K562 (cell line): ENCODE measurements around the gene RASGRP2. TPM values are rescaled to one million over a fixed set of nuclear protein-coding genes. Genes with fewer than 3 reads are reported as not detected.

Experiments
- ARHGAP35 ChIP-seq: fragments of 450-650 bp; IDR thresholded peaks from 2 replicates; pipeline ENCODE4 v1.6.1; 2018; ENCODE audit not compliant: partially characterized antibody
- FOXM1 ChIP-seq, 2 experiments: fragments of 450-650 bp in 1 of 2; sonication (generic) in 1 of 2; formaldehyde crosslinking in 1 of 2; IDR thresholded peaks; 2 replicates each; pipeline versions ENCODE4 v1.6.1 to v1.9.0; 2017 to 2022; ENCODE audit warnings: low read depth in 2 of 2, mild to moderate bottlenecking in 2 of 2, missing genetic modification reagents in 1 of 2, moderate library complexity in 1 of 2
- GATA2 ChIP-seq: sonication (generic); formaldehyde crosslinking; IDR thresholded peaks from 2 replicates; pipeline ENCODE4 v1.4.0; 2020; ENCODE audit warnings: mild to moderate bottlenecking, missing genetic modification reagents
- GTF2F1 ChIP-seq: IDR thresholded peaks from 2 replicates; pipeline ENCODE4 v1.6.1; 2011; ENCODE audit warnings: low read depth, low read length, improper control_type of control experiment
- HDAC1 ChIP-seq, 2 experiments: fragments of 450-650 bp; IDR thresholded peaks; 2 replicates each; pipeline ENCODE4 v1.6.1; 2016 to 2017; ENCODE audit warnings: inconsistent platforms in 1 of 2, mild to moderate bottlenecking in 1 of 2, moderate library complexity in 1 of 2
- HDGF ChIP-seq: fragments of 450-650 bp; IDR thresholded peaks from 2 replicates; pipeline ENCODE4 v1.6.1; 2016
- IRF2 ChIP-seq: sonication (generic); formaldehyde crosslinking; IDR thresholded peaks from 2 replicates; pipeline ENCODE4 v1.8.1; 2022; ENCODE audit warnings: mild to moderate bottlenecking, missing genetic modification reagents
- MCM3 ChIP-seq: fragments of 450-650 bp; IDR thresholded peaks from 2 replicates; pipeline ENCODE4 v1.6.1; 2016
- PTTG1 ChIP-seq: fragments of 450-650 bp; IDR thresholded peaks from 2 replicates; pipeline ENCODE4 v1.6.1; 2016; ENCODE audit warnings: low read depth, mild to moderate bottlenecking, missing genetic modification characterization, missing compliant biosample characterization
- SLC30A9 ChIP-seq: fragments of 250-450 bp; sonication (Bioruptor Pico); IDR thresholded peaks from 2 replicates; pipeline ENCODE4 v1.8.0; 2022; ENCODE audit warnings: mild to moderate bottlenecking, moderate library complexity
- XRCC4 ChIP-seq: IDR thresholded peaks from one replicate; pipeline ENCODE4 v1.6.1; 2011; ENCODE audit not compliant: insufficient read depth, insufficient read length; ENCODE audit errors: extremely low read depth
- ZNF146 ChIP-seq: IDR thresholded peaks from one replicate; pipeline ENCODE4 v1.6.1; 2018; ENCODE audit warnings: missing compliant biosample characterization; ENCODE audit not compliant: unreplicated experiment
- ZNF165 ChIP-seq: fragments of 250-450 bp; sonication (Bioruptor Pico); IDR thresholded peaks from 2 replicates; pipeline ENCODE4 v1.4.0; 2020; ENCODE audit warnings: borderline replicate concordance
- ZNF445 ChIP-seq: fragments of 250-450 bp; sonication (Bioruptor Pico); IDR thresholded peaks from 2 replicates; pipeline ENCODE4 v1.4.0; 2020; ENCODE audit warnings: low read depth, mild to moderate bottlenecking, moderate library complexity
- polyA plus RNA-seq, 8 experiments: library from polyadenylated mRNA; depleted of rRNA in 4 of 8; stranded (reverse) in 5 of 8; unstranded in 3 of 8; fragments of >200 nt; fragmentation: Nextera tagmentation in 2 of 8; fragmentation: Illumina TruSeq in 1 of 8; extraction: Ambion mirVana in 2 of 8; extraction: Trizol in 1 of 8; gene quantifications; 2 replicates each; pipeline versions ENCODE4 v1.2.1 to v1.2.3, GENCODE V29; 2011 to 2014; ENCODE audit warnings: inconsistent platforms in 1 of 8, missing spikeins in 1 of 8
- total RNA-seq, 7 experiments: library from RNA; depleted of rRNA in 6 of 7; stranded (reverse); fragments of >200 nt in 6 of 7; fragmentation: Illumina TruSeq in 2 of 7; extraction: Trizol in 2 of 7; gene quantifications; 2 replicates each; pipeline versions ENCODE4 v1.2.1 to v1.2.3, GENCODE V29; 2011 to 2021; ENCODE audit warnings: low replicate concordance in 1 of 7
- TF ChIP-seq, protein P1 (sequence below): sonication (generic); formaldehyde crosslinking; IDR thresholded peaks from 2 replicates; pipeline ENCODE4 v1.8.0; 2022; ENCODE audit warnings: mild to moderate bottlenecking, low read depth, missing genetic modification reagents
- TF ChIP-seq, protein P2 (sequence below), 2 experiments: fragments of 250-450 bp in 1 of 2; fragments of 450-650 bp in 1 of 2; sonication (Bioruptor Pico) in 1 of 2; IDR thresholded peaks; 2 replicates each; pipeline versions ENCODE4 v1.6.1 to v1.8.0; 2016 to 2021; ENCODE audit warnings: mild to moderate bottlenecking in 2 of 2, moderate library complexity in 2 of 2, missing compliant biosample characterization in 1 of 2, missing genetic modification characterization in 1 of 2
- TF ChIP-seq, protein P3 (sequence below): sonication (generic); formaldehyde crosslinking; IDR thresholded peaks from 2 replicates; pipeline ENCODE4 v1.8.1; 2023; ENCODE audit warnings: mild to moderate bottlenecking, missing genetic modification reagents
- TF ChIP-seq, protein P4 (sequence below): sonication (generic); formaldehyde crosslinking; IDR thresholded peaks from 2 replicates; pipeline ENCODE4 v1.8.0; 2023; ENCODE audit warnings: mild to moderate bottlenecking, missing genetic modification reagents

Gene RASGRP2
- total and polyA plus RNA-seq, 9 of the 15 experiments (the other 6 are each of a cell fraction or from before 2014, with no cell fraction given) = 0.87 to 22.7 (median 5.5) TPM

DNA sequence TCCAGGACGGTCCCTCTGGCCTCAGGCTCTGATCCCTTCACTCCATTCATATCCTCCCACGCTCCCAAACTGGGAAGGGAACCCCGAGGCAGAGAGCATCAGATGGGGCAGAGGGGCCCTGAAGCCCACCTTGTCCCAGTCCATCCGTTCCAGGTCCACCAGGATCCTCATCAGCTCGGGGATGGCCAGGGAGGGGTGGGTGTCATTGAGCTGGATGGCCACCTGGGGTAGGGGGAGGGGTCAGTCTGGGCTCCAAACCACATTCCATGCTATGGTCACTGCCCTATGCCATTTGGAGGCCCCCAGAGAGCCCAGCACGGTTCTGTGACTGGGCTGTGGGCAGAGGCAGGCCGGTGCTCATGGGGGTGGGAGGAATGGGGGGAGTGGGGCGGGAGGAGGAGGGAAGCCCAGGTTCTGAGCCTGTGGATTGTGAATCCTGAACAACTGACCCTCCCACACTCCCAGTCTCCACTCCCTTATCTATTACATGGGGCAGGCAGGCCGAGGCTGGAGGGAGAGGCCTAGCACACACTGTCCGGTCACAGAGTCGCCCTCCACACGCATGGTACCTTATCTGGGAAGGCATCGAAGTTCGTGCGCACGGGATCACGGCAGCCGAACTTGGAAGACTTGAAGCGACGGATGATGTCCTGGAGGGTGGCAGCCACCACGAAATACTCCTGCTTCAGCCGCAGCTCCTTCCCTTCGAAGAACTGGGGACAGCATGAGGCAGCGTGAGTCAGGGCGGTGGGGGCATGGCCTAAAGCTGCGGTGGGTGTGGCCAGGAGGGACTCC is 10.4 kb upstream of the RASGRP2 start (continued):
- TF ChIP-seq, protein P1, sequence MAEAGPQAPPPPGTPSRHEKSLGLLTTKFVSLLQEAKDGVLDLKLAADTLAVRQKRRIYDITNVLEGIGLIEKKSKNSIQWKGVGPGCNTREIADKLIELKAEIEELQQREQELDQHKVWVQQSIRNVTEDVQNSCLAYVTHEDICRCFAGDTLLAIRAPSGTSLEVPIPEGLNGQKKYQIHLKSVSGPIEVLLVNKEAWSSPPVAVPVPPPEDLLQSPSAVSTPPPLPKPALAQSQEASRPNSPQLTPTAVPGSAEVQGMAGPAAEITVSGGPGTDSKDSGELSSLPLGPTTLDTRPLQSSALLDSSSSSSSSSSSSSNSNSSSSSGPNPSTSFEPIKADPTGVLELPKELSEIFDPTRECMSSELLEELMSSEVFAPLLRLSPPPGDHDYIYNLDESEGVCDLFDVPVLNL (CRISPR knock-in tag) = no peak
- TF ChIP-seq, protein P2, sequence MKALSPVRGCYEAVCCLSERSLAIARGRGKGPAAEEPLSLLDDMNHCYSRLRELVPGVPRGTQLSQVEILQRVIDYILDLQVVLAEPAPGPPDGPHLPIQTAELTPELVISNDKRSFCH (CRISPR knock-in tag; IDR thresholded peaks at IDR 0.05) = no peak
- TF ChIP-seq, protein P2 (tag; IDR thresholded peaks at IDR 0.05) = no peak
- no peak for TF ChIP-seq MCM3
- TF ChIP-seq PTTG1 (tag) = no peak
- no peak for TF ChIP-seq ZNF445 (CRISPR knock-in tag)
- TF ChIP-seq, protein P3, sequence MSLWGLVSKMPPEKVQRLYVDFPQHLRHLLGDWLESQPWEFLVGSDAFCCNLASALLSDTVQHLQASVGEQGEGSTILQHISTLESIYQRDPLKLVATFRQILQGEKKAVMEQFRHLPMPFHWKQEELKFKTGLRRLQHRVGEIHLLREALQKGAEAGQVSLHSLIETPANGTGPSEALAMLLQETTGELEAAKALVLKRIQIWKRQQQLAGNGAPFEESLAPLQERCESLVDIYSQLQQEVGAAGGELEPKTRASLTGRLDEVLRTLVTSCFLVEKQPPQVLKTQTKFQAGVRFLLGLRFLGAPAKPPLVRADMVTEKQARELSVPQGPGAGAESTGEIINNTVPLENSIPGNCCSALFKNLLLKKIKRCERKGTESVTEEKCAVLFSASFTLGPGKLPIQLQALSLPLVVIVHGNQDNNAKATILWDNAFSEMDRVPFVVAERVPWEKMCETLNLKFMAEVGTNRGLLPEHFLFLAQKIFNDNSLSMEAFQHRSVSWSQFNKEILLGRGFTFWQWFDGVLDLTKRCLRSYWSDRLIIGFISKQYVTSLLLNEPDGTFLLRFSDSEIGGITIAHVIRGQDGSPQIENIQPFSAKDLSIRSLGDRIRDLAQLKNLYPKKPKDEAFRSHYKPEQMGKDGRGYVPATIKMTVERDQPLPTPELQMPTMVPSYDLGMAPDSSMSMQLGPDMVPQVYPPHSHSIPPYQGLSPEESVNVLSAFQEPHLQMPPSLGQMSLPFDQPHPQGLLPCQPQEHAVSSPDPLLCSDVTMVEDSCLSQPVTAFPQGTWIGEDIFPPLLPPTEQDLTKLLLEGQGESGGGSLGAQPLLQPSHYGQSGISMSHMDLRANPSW (CRISPR knock-in tag) = no peak
- TF ChIP-seq GATA2 (CRISPR knock-in tag) = peak; percentile 86
- no peak for TF ChIP-seq SLC30A9 (CRISPR knock-in tag)
- TF ChIP-seq HDGF = no peak
- no peak for TF ChIP-seq ZNF146
- no peak for TF ChIP-seq GTF2F1
- TF ChIP-seq ZNF165 (CRISPR knock-in tag) = no peak
- TF ChIP-seq, protein P4, sequence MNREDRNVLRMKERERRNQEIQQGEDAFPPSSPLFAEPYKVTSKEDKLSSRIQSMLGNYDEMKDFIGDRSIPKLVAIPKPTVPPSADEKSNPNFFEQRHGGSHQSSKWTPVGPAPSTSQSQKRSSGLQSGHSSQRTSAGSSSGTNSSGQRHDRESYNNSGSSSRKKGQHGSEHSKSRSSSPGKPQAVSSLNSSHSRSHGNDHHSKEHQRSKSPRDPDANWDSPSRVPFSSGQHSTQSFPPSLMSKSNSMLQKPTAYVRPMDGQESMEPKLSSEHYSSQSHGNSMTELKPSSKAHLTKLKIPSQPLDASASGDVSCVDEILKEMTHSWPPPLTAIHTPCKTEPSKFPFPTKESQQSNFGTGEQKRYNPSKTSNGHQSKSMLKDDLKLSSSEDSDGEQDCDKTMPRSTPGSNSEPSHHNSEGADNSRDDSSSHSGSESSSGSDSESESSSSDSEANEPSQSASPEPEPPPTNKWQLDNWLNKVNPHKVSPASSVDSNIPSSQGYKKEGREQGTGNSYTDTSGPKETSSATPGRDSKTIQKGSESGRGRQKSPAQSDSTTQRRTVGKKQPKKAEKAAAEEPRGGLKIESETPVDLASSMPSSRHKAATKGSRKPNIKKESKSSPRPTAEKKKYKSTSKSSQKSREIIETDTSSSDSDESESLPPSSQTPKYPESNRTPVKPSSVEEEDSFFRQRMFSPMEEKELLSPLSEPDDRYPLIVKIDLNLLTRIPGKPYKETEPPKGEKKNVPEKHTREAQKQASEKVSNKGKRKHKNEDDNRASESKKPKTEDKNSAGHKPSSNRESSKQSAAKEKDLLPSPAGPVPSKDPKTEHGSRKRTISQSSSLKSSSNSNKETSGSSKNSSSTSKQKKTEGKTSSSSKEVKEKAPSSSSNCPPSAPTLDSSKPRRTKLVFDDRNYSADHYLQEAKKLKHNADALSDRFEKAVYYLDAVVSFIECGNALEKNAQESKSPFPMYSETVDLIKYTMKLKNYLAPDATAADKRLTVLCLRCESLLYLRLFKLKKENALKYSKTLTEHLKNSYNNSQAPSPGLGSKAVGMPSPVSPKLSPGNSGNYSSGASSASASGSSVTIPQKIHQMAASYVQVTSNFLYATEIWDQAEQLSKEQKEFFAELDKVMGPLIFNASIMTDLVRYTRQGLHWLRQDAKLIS (CRISPR knock-in tag) = no peak
- no peak for TF ChIP-seq FOXM1 (IDR thresholded peaks at IDR 0.05; ENCODE audit: low read depth)
- no peak for TF ChIP-seq FOXM1 (CRISPR knock-in tag; IDR thresholded peaks at IDR 0.05; ENCODE audit: low read depth)
- no peak for TF ChIP-seq ARHGAP35
- no peak for TF ChIP-seq XRCC4
- no peak for TF ChIP-seq IRF2
- 0 out of 4 replicates have a peak, but pooled peaks of 1 of the 2 experiments have one; percentile 59 for TF ChIP-seq HDAC1 (IDR thresholded peaks at IDR 0.05)
